ENCODE results near the gene TNXB.

The TNXB gene

DNA sequence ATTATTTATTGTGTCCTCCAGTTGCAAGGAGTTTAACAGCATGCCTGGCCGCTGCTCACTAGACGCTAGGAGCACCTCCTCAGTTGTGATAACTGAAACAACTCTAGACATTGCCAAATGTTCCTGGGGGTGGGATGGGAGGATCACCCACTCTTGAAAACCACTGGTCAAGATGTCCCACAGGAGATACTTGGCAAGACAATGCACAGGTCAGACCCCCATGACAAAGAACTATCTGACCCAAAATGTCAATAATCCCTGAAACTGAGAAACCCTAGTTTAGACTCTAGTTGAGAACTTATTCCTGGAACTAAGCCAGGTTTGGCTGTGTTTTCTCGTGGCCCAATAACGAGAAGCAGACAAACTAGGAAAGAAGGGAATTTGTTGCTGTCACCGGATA, 30.5 kb upstream of the TNXB start:
- no peak for DNase-seq (ENCODE audit: low read depth)

DNA sequence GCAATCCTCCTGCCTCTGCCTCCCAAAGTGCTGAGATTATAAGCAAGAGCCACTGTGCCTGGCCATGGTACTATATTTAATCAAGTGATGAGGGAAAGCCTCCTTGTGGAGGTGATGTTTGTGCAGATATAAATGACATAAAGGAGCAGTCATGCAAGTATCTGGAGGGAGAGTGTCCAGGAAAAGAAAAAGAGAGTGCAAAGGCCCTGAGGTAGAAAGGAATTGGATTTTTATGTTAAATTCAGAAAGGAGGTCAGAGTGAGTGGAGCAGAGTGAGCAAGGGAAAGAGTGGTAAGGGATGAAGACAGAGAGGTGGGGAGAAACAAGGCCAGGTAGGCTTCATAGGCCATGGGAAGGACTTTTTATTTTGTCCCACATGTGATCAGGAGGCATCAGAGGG, 28.3 kb upstream of the TNXB start:
- no peak for DNase-seq (ENCODE audit: low read depth)

DNA sequence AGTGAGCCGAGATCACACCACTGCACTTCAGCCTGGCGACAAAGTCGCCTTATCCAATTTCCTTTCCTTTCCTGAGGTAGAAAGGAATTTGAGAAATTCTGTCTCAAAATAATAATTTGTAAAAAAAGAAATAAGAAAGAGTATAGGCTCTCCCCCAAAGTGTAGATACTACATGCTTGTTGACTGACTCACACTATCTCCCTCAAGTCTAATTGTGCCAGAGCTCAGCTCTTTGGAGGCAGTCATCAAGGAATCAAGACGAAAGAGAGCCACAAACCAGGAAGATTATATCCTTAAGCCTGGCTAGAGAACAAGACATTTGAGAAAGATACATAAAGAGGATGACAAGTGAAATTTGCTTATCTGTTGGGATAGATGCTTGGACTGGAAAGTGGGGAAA, 24.6 kb upstream of the TNXB start:
- DNase-seq (ENCODE audit: low read depth): no peak

DNA sequence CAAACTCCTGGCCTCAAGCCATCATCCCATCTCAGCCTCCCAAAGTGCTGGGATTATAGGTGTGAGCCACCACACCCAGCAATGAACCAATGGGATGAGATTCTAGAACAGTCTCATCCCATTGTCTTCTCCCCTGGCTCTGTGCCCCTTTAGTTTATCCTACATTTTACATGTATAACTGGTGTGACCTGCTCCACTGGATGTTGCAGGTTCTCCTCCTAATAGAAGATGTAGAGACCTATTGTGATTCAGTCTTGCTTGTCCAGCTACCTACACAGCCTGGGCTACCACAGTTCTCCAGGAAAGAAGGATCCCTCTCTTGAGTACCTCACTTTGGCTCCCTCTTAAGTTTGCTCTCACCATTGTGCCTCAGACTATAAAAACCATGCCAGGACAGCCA, 23.0 kb upstream of the TNXB start:
- no peak for DNase-seq (ENCODE audit: low read depth)

DNA sequence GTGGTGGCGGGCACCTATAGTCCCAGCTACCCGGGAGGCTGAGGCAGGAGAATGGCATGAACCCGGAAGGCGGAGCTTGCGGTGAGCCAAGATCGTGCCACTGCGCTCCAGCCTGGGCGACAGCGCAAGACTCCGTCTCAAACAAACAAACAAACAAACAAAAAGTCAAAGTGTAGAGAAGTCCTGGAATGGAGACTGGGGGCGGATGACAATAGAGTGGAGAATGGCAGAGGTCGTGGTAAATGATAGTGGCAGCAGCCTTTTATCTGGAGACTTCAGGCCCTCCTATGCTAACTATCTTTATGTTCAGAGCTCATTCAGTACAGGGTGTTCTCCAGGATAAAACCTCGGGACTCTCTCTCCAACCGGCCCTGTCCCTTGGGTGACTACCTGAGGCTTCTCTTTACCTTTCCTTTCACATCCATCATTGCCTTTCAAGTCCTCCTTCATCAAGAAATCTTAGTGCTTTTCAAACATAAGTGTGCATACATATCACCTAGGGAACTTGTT, 22.4 kb upstream of the TNXB start:
- no peak for DNase-seq (ENCODE audit: low read depth)

DNA sequence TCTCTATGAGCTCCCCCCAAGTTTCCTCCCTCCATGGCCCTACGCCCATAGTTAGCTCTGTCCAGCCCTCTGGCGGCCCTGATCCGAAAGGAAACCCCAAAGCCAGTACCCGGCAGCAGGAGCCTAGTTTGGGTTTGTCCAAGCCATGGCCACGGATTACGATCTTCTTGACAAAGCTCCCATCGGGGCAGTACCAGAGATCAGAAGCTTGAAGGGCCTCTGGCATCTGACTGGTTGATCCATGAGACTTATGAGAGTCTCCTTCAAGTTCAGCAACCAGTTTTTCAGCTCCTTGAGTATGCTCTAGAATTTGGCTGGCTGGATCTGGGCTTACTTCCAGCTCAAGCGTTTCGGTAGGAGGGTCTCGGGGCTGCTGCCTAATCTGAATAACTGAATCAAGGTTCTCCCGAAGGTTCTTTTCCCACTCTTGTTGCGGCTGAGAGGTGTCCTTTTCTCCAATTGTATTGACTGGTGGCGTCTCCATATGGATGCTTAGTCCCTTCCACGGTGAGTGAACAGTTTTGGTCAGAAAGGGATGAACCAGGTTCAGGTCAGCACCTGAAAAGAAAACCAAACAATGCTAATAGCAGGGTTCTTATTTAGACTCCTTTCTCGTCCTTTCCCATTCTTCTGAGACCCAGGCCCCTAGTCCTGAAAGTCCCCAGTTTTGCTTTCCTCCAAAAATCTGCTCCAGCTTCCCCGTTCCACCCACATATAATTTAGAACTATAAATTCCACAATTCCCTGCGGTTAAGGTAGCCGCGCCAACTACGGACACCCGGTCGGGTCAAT, 20.4 kb upstream of the TNXB start:
- DNase-seq (ENCODE audit: low read depth): no peak

DNA sequence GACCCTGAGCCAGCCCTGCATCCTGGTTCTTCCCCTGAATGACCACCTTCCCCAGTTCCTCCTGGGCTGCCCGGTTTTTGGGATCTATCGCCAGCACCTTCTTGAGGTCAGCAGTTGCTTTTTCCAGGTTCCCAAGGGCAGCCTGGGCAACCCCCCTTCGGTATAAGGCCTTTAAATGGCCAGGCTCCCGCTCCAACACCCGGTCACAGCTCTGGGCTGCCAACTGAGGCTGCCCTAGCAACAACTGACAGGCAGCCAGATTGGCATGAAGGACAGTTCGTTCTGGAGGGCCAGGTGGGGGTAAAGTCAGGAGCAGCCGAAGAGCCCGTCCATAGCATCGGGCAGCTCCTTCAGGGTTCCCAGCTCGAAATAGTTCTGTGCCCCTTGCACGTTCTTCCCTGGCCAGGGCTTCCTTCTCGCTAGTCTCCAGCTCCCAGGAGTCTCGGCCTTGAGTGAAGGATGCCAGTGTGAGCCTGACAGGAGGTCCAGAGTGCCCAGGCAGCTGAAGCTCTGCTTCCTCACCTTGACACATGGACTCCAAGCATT, 19.7 kb upstream of the TNXB start:
- no peak for DNase-seq (ENCODE audit: low read depth)

DNA sequence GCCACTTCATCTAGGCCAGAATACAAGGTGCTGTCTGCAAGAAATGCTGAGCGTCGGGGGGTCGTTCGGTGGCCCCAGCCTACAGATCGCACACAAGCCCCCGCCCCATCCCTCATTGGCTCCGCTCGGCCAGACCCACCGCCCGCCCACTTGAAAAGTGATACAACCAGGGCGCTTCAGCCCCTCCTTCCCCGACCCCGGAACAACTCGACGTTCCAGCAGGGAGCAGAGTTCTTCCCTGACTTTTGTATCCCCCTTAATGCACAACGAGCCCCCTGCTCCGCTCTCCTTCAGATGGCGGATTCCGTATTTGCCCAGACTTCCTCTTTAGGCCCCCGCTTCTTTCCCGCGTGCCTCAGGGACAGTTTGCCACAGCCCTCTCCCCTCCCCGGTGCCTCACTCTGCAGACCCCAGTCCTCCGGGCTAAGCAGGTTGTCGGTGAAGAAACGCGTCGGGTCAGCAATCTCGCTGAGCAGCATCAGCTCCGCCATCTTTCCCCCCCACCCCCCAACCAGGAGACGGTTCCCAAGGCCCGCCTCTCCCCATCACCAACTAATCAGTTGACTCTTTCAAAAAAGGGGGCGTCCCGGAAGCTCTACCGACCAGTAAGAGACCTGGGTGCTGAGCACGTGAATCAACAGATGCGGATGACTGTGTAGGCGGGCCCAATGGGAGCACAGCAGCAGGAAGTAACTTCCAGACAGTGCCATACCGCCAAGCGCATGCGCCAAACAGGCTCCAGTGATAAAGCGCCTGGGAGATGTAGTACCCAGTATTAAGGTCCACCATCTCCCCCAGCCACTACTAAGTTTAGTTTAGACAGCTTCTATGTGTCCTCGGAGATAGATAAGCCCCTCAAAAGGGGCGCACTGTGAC, 18.8 kb upstream of the TNXB start, which contains the start of gene ATF6B:
Gene ATF6B, minus strand, starts transcription at position 530 of the 876 bp plus-strand sequence. Its CDS starts 39 bp downstream, at position 491.
- DNase-seq (ENCODE audit: low read depth): peak; percentile 99

DNA sequence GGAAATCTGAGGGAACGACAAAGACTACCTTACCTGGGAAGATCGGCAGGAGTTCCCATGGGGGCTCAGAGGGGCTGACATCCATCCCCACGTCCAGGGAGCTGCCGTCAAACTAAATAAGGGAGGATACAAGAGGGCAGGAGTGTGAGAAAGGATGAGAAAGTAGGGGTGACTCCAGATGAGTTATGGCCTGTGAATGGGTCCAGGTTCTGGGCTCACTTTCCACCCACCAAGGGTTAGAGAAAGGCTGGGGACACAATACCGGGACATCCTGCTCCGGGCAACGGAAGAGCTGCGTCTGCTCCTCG, 18.2 kb upstream of the TNXB start:
- DNase-seq (ENCODE audit: low read depth): no peak

DNA sequence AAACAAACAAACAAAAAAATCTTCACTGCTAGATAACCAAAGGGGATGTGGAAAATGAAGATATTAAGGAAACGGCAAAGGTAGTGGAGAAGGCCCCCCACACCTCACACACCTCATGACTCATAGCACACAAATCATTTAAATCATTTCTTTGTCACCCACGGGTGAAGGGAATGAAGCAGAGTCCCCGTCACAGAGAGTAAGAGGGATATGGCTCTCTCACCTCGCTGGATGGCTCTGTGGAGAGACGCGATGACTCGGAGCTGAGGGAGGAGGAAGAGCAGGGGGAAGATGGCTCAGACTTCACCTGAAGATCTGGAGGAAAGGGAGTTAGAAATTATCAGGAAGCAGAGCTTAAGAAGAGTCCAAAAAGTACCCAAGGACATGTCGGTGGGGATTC, 17.7 kb upstream of the TNXB start:
- no peak for DNase-seq (ENCODE audit: low read depth)

DNA sequence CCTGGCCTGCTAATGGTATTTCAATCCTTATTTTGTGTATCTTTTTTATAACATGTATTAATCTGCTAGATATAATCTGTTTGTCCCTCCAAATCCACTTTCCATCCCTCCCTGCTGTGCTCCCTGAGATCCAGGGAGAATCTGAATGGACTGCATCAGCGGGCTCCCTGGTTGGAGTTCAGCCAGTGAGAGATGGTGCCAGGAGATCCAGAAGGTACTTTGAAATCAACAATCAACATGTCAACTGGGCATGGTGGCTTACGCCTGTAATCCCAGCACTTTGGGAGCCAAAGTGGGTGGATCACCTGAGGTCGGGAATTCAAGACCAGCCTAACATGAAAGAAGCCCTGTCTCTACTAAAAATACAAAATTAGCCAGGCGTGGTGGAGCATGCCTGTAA, 14.5 kb upstream of the TNXB start:
- no peak for DNase-seq (ENCODE audit: low read depth)

DNA sequence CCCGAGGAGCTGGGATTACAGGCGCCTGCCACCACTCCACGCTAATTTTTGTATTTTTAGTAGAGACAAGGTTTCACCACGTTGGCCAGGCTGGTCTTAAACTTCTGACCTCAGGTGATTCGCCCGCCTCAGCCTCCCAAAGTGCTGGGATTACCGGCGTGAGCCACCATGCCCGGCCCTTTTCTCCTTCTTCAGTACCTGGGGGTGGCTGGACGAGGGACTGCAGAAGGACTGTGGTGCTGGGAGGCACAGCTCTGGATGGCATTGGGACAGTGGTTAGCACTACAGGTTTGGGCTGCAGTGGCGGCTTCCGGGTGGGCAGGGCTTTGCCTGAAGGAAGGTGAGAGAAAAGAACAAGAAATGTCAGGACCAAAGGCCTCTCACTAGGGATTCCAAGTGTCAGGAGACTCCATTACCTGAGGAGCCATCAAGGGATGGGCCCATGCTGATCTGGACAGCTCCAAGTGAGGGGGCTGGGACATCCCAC, 11.5 kb upstream of the TNXB start:
- no peak for DNase-seq (ENCODE audit: low read depth)

DNA sequence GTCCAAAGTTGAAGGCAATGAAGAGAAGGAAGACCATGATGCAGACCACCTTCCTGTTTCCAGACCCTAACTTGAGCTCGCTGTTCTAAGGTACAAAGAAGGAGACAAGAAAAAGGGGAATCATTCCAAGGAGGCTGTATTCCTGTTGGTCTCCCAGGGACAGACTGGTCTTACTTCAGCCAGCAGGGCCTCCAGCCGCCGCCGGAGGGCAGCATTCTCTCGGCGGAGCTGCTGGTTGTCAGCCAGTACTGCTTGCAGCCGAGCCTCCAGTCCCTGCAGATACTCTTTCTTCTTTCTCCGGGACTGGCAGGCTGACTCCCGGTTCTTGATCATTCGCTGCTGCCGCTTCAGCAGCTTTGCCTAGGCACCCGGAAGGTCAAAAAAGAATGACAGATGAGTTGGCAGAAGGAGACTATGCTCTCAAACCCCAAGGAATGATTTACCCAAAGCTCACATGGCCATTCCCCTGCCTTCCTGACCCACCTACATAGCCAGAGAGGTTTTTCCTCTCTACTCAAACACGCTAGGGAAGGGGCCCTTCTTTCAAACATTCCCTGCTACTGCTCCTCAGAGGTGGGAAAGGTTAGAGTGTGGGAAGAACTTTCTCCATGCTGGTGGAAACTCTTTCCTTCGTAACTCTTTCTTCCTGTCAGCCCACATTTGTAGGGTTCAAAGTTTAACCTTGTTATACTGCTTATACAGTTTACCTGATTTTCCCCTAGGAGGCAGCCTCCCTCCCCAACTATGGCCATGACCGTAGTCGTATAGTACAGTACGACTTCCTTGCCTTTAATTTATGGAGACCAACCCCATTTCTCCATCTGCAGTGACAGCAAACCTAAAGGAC, 9.9 kb upstream of the TNXB start:
- DNase-seq (ENCODE audit: low read depth): peak; percentile 44

DNA sequence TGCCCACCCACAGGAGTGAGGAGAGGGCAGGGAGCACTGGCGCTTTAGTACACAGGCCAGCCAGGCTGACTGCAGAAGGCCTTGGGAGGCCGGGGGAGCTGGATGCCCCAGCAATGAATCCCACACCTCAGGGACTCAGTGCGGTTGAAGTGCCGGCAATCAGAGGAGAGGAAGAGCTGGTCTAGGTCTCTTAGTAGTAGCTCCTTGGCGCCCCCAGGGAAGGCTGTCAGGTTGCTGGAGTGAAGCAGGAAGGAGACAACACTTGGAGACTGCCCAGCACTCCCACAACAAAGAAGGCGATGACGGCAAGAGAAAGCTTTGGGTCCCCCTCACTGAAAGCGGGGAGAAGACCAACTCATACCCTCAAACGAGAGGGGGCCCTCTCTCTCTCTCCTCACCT, 8.3 kb upstream of the TNXB start:
- no peak for DNase-seq (ENCODE audit: low read depth)

DNA sequence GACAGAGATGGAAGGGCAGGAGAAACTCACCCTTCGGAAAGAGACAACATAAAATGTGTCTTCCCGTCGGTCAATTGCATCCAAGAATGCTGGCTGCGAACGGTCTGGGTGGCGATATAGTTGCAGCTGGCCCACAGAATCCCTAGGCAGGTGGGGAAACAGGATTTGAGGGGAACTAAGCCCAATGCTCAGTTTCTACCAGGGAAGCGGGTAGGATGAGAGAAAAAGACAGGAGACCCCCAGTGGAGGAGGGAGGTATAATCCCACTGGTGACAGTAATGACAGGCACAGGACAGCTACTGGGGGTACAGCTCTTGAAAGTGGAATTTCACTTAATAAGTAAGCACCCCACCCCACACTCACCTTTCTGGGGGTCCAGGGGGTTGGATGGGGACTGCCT, 7.5 kb upstream of the TNXB start:
- DNase-seq (ENCODE audit: low read depth): no peak

DNA sequence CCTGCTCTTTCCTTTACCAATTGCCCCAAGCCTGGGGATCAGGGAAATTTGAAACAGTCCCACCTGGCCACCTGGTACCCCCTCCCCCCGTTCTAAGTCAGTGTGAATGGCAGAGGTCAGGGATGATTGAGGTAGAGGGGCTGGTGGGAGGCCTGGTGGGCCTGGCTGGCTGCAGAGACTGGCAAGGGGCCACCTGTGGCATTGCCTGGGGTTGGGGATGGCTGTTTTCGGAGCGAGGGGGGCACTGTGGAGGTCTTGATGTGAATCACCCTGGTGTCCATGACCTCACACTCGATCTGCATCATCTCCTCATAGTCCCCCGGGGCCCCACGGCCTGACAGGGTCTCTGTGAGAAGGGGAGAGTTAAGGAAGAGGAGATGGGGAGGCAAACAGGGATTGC, 6.5 kb upstream of the TNXB start:
- DNase-seq (ENCODE audit: low read depth): no peak

DNA sequence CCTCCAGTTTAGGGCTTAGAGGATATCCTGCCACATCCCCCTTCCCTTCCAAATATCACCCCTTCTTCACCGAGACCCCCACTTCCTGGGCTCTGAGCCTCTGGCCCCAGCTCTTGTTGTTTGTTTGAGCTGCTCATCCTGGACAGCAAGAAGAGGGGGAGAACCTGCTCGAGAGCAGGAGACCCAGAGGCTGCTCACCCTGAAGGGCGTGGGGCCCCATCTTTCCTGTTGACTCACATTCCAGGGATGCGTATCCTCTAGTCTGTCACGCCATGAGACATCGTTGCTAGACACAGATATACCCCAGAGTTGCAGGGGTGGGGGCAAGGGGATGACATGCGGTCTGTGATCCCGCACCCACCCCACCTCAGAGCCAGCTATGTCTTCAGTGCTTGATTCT, 5.7 kb upstream of the TNXB start:
- no peak for DNase-seq (ENCODE audit: low read depth)

DNA sequence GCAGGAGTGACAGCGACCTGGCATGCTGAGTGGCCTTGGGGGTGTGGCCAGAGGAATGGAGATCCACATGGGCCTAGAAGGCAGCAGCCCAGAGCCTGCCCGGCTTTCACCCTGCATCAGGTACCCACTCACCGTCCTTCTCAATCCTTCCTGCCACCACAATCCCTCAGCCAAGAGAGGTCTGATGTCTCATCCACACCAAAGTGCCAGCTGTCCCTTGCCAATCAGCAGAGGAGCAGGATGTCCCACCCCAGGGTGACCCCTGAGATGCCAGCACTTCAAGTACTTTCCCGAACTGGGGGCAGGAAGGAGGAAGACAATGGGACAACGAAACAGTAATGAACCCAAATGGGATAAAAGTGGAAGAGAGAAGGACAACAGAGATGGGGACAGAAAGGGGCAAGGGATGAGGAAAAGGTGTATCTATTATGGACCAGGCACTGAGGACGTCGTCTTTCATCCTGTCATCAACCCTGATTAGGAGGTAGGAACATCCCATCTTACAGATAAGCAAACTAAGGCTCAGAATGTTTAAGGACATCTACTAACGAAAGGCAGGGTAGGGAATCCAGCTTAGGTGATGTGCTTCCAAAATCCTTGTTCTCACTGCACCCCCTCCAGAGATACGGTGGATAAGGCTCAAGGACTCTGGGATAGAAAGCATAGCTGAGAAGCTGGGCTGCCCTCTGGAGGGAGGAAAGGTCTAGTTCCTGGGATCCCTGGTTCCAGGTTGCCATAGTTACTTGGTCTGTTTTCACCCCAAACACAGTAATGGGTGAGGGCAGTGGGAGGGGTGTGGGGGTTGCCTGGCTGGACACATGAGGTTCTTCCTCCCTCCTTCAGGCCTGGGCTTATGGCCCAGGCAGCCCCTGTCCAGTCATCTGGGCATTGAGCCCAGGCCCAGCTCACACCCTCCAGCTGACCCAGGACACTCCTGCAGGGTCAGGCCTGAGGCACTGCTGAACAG, 4.5 kb upstream of the TNXB start:
- DNase-seq (ENCODE audit: low read depth): no peak

DNA sequence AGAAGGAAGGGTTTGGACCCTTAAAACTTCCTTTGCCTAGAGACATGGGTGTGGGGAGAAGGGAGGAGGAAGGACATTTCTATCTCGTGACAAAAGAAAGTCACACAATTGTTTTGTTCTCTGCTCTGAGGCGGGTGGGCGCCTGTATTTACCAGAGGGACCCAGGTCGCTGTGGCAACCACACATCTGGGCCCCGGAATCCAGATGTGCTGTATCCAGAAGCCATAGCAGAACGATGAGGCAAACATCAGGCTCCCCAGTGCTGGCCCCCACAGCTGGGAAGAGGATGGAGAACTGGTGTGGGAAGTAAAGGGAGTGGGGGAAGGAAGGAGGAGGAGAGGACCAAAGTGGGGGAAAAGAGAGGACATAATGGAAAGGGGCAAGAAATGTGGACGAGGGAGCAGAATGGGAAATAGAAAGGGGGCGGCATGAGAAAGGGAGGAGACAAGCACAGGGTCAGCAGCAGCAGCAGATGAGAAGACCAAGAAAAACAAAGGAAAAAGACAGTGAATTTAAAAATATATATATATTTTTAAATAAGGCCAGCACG, 3.4 kb upstream of the TNXB start:
- no peak for DNase-seq (ENCODE audit: low read depth)

DNA sequence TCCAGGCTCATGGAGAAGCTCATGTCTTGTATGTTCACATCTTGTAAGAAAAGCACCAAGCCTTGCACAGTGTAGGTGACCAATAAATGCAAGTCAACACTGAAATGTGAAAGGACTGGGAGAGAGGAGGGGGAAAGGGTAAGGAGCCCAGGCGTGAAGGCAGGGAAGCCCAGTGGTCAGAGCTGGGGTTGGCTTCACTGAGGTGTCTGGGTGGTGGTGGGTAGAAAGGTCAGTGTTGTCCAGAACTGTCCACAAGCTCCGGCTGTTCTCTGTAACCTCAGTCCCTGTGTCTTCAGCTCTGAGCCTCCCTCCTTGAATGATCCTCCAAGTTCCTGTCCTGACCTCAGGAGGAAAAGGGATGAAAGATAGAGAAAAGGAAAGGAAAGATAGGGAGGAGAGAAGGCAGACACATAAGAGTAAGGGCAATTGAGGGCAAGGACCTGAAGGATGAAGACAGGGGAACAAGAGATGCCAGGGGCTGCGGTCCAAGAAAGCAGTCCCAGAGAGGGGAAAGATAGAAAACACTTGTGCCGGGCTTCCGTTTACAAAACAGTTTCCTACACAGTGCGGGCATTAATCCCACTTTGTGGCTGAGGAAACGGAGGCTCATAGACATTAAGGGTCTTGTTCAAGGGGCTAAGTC, 2.4 kb upstream of the TNXB start:
- DNase-seq (ENCODE audit: low read depth): no peak
